GM12878 (cell line): ENCODE results near the gene SLC6A17. TPM values are rescaled to one million over a fixed set of nuclear protein-coding genes. Genes with fewer than 3 reads are reported as not detected.

Source experiments
- ATAC-seq: fragments of 200-7000 bp; cut with Tn5 transposase; 3 replicates; pipeline ENCODE4 v1.9.1; 2020; ENCODE audit warnings: mild to moderate bottlenecking, moderate library complexity
- BruUV-seq: library from RNA; stranded (reverse); fragments of 400-500 nt; replicated peaks from 2 replicates; lab custom pipeline; 2021; lab: Mats Ljungman, UMichigan
- CTCF ChIA-PET: fragments of 300-600 bp; sonication (Branson Sonifier 250); formaldehyde crosslinking; extraction: SDS; loops from one replicate; lab custom pipeline; 2021; ENCODE audit warnings: inconsistent platforms; lab: Yijun Ruan, JAX
- POLR2A ChIA-PET: fragments of 350-600 bp; formaldehyde crosslinking; extraction: SDS; loops from one replicate; lab custom pipeline; 2021; ENCODE audit warnings: inconsistent platforms; lab: Charles Lee
- RAD21 ChIA-PET: fragments of 300-600 bp; sonication (Branson Sonifier 250); formaldehyde crosslinking; loops from one replicate; lab custom pipeline; 2023; ENCODE audit warnings: antibody characterized with exemption; ENCODE audit not compliant: unreplicated experiment; lab: Charles Lee
- SMC1A ChIA-PET: fragments of 300-600 bp; sonication (Branson Sonifier 250); formaldehyde crosslinking; loops from one replicate; lab custom pipeline; 2023; ENCODE audit not compliant: unreplicated experiment, uncharacterized antibody; lab: Charles Lee
- DNase-seq: peaks from one replicate; pipeline ENCODE4 v3.0.0-alpha.2; 2011; ENCODE audit warnings: low read depth, low spot score
- FAIRE-seq: peaks from 3 replicates; lab custom pipeline; 2011; peaks lifted over from hg19 to GRCh38; lab: Jason Lieb, UNC
- H2AFZ ChIP-seq: 2 replicates; pipeline ENCODE4 v1.6.0; 2011; ENCODE audit warnings: low read depth, low read length, control low read depth; ENCODE audit not compliant: control insufficient read depth
- H3K27ac ChIP-seq: 2 replicates; pipeline ENCODE4 v1.5.1; 2011; ENCODE audit warnings: control low read depth; ENCODE audit not compliant: control insufficient read depth, insufficient read depth
- H3K27me3 ChIP-seq, 2 experiments: replicated peaks in 1 of 2; 2 replicates each; pipeline versions ENCODE4 v1.6.0 to v1.6.1; 2011; ENCODE audit warnings: low read length in 1 of 2; ENCODE audit not compliant: control insufficient read depth in 2 of 2, insufficient read depth in 2 of 2
- H3K36me3 ChIP-seq, 2 experiments: 2 replicates each; pipeline ENCODE4 v1.5.1; 2011; ENCODE audit warnings: low read length in 1 of 2; ENCODE audit not compliant: control insufficient read depth in 2 of 2, insufficient read depth in 2 of 2
- H3K4me1 ChIP-seq: 2 replicates; pipeline ENCODE4 v1.6.1; 2011; ENCODE audit warnings: mild to moderate bottlenecking, low read length, moderate library complexity, mixed read lengths; ENCODE audit not compliant: control insufficient read depth, insufficient read depth
- H3K4me2 ChIP-seq: 2 replicates; pipeline ENCODE4 v1.6.0; 2011; ENCODE audit warnings: control low read depth; ENCODE audit not compliant: control insufficient read depth, insufficient read depth
- H3K4me3 ChIP-seq: fragments of 200-600 bp; sonication (generic); 2 replicates; pipeline ENCODE4 v1.5.1; 2016
- H3K79me2 ChIP-seq: 2 replicates; pipeline ENCODE4 v1.6.0; 2011; ENCODE audit warnings: low read length; ENCODE audit not compliant: control insufficient read depth, insufficient read depth
- H3K9ac ChIP-seq: 2 replicates; pipeline ENCODE4 v1.8.0; 2011; ENCODE audit warnings: low read length, control low read depth, mixed read lengths; ENCODE audit not compliant: control insufficient read depth, insufficient read depth
- H3K9me3 ChIP-seq: replicated peaks from 3 replicates; pipeline ENCODE4 v1.5.1; 2011; ENCODE audit warnings: mild to moderate bottlenecking, low read length; ENCODE audit not compliant: control insufficient read depth, insufficient read depth
- H4K20me1 ChIP-seq: 2 replicates; pipeline ENCODE4 v1.6.0; 2011; ENCODE audit not compliant: control insufficient read depth, insufficient read depth
- EED ChIP-seq: sonication (generic); IDR thresholded peaks from 2 replicates; pipeline ENCODE4 v1.6.1; 2016; ENCODE audit warnings: antibody characterized with exemption, low read depth
- IKZF2 ChIP-seq, 2 experiments: fragments of 450-650 bp; IDR thresholded peaks; 2 replicates each; pipeline ENCODE4 v1.6.1; 2017; ENCODE audit warnings: mild to moderate bottlenecking in 2 of 2, moderate library complexity in 2 of 2
- NFXL1 ChIP-seq: fragments of 450-650 bp; IDR thresholded peaks from 2 replicates; pipeline ENCODE4 v1.6.1; 2017; ENCODE audit warnings: antibody characterized with exemption, mild to moderate bottlenecking, borderline replicate concordance
- WGBS: methylation state at CpG from one replicate; pipeline ENCODE4 v1.1.6; 2016; ENCODE audit warnings: low lambda C conversion rate; ENCODE audit not compliant: insufficient replicate concordance, insufficient coverage; ENCODE audit errors: missing lambda C conversion rate; 5-methylcytosine and 5-hydroxymethylcytosine counted together
- in situ Hi-C: fragments of 300-500 bp; cut with MboI; formaldehyde crosslinking; loops from 9 replicates; pipeline ENCODE4 v1.14.3; 2018; ENCODE audit warnings: mixed read lengths
- intact Hi-C: fragments of 100-400 bp; cut with micrococcal nuclease; formaldehyde crosslinking; loops from one replicate; pipeline ENCODE4 v1.14.2; 2022; ENCODE audit not compliant: unreplicated experiment
- polyA plus RNA-seq, 11 experiments: library from polyadenylated mRNA; depleted of rRNA in 4 of 11; unstranded in 6 of 11; stranded (reverse) in 5 of 11; fragments of >200 nt; fragmentation: Nextera tagmentation in 4 of 11; fragmentation: Illumina TruSeq in 1 of 11; extraction: Ambion mirVana in 4 of 11; extraction: Trizol in 1 of 11; gene quantifications; 1 replicate in 1 of 11; 2 replicates in 10 of 11; pipeline versions ENCODE4 v1.2.1 to v1.2.3, GENCODE V29; 2011 to 2016; ENCODE audit warnings: inconsistent platforms in 2 of 11, missing spikeins in 2 of 11, low read depth in 1 of 11
- total RNA-seq, 4 experiments: library from RNA; depleted of rRNA in 3 of 4; stranded (reverse); fragments of >200 nt in 3 of 4; fragmentation: Illumina TruSeq in 1 of 4; extraction: Trizol in 1 of 4; gene quantifications; 2 replicates each; pipeline versions ENCODE4 v1.2.1 to v1.2.3, GENCODE V29; 2013 to 2021

Gene SLC6A17
- total and polyA plus RNA-seq, 10 of the 15 experiments (the other 5 are each of a cell fraction or from before 2014, with no cell fraction given) = not detected

DNA sequence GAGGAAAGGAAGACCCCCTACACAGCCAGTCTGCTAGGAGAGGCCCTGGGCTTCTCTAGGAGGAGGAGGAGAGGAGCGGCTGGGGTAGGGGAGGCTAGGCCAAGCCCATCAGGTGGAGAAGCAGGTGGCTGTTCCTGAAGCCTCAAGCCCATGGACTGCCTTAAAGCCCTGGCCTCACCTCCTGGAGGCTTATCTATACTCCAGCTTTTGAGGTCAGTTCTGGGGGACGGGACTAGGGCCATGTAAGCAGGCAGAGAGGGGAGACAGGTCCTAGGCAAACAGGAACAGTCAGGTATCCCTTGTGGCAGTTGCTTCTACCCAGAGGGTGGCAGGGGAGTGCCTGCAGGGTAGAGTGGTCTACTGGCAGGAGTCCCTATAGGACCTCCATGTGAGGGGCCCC, 100.5 kb downstream of the SLC6A17 start:
- Histone ChIP-seq H3K4me2 (no peak overlapping the region), H3K27me3 (no peaks in the 10 kb centered on the region; a peak in 1 of 4 replicates), H2AFZ (no peak overlapping the region), H3K4me3 (no peak overlapping the region), H3K4me1 (no peaks in the 10 kb centered on the region), H4K20me1 (no peaks in the 10 kb centered on the region), H3K79me2 (no peaks in the 10 kb centered on the region), H3K9ac (no peak overlapping the region), H3K36me3 (no peaks in the 10 kb centered on the region), H3K9me3 (no peaks in the 10 kb centered on the region), H3K27ac (no peak overlapping the region)
- intact Hi-C loops = no loop called here
- DNase-seq = no peak
- WGBS = 42% methylated on average over 2 of the region's 2 CpGs
- ATAC-seq = no peak
- in situ Hi-C loops = no loop called here
- ChIA-PET RAD21 (no interaction called here), POLR2A (no interaction called here), SMC1A (no interaction called here), CTCF (no interaction called here)
- no TSS peak for BruUV-seq
- TF ChIP-seq NFXL1 (no peak), EED (no peak), IKZF2 (IDR thresholded peaks at IDR 0.05) (no peak)
- no peak for FAIRE-seq

Other genes starting within 250 kb of the SLC6A17 start
Only the 7 nearest of the 8 such genes appear.
- 12.6 and 13.6 TPM in 2 replicates for gene CSF1, start 239.6 kb upstream of the SLC6A17 start, total RNA-seq (2014; rRNA removed)
- 8.2 and 8.5 TPM in 2 replicates for gene CSF1, start 239.6 kb upstream of the SLC6A17 start, total RNA-seq (2014; rRNA removed; fragmentation: Illumina TruSeq; extraction: Trizol)
- gene CSF1, start 239.6 kb upstream of the SLC6A17 start, total RNA-seq (2021) = 30.7 and 31.5 TPM in 2 replicates
- 20.0 and 32.4 TPM in 2 replicates for gene CSF1, start 239.6 kb upstream of the SLC6A17 start, polyA plus RNA-seq (2011; rRNA removed)
- 7.9 and 12.4 TPM in 2 replicates for gene CSF1, start 239.6 kb upstream of the SLC6A17 start, polyA plus RNA-seq (2014; fragmentation: Illumina TruSeq; extraction: Trizol)
- gene CSF1, start 239.6 kb upstream of the SLC6A17 start, polyA plus RNA-seq (2014; fragmentation: Nextera tagmentation; extraction: Ambion mirVana) = 1 to 10 TPM; 1.2 to 2.0 TPM
- gene CSF1, start 239.6 kb upstream of the SLC6A17 start, polyA plus RNA-seq (2014; rRNA removed) = 20.4 and 21.2 TPM in 2 replicates
- gene CSF1, start 239.6 kb upstream of the SLC6A17 start, polyA plus RNA-seq (2016; fragmentation: Nextera tagmentation; extraction: Ambion mirVana) = 10 to 100 TPM; 12.2 to 17.2 TPM
- gene AHCYL1, start 165.7 kb upstream of the SLC6A17 start, total RNA-seq (2014; rRNA removed) = 28.0 and 31.7 TPM in 2 replicates
- 30.0 and 30.9 TPM in 2 replicates for gene AHCYL1, start 165.7 kb upstream of the SLC6A17 start, total RNA-seq (2014; rRNA removed; fragmentation: Illumina TruSeq; extraction: Trizol)
- gene AHCYL1, start 165.7 kb upstream of the SLC6A17 start, total RNA-seq (2021) = 59.9 and 64.8 TPM in 2 replicates
- gene AHCYL1, start 165.7 kb upstream of the SLC6A17 start, polyA plus RNA-seq (2011; rRNA removed) = 73.5 and 73.6 TPM in 2 replicates
- 60.7 and 67.6 TPM in 2 replicates for gene AHCYL1, start 165.7 kb upstream of the SLC6A17 start, polyA plus RNA-seq (2014; fragmentation: Illumina TruSeq; extraction: Trizol)
- 10 to 100 TPM; 24.7 to 26.1 TPM for gene AHCYL1, start 165.7 kb upstream of the SLC6A17 start, polyA plus RNA-seq (2014; fragmentation: Nextera tagmentation; extraction: Ambion mirVana)
- gene AHCYL1, start 165.7 kb upstream of the SLC6A17 start, polyA plus RNA-seq (2014; rRNA removed) = 39.2 and 43.9 TPM in 2 replicates
- gene AHCYL1, start 165.7 kb upstream of the SLC6A17 start, polyA plus RNA-seq (2016; fragmentation: Nextera tagmentation; extraction: Ambion mirVana) = 10 to 100 TPM; 49.7 to 54.2 TPM
- 24.5 and 25.2 TPM in 2 replicates for gene STRIP1, start 115.9 kb upstream of the SLC6A17 start, total RNA-seq (2014; rRNA removed)
- gene STRIP1, start 115.9 kb upstream of the SLC6A17 start, total RNA-seq (2014; rRNA removed; fragmentation: Illumina TruSeq; extraction: Trizol) = 16.4 and 17.4 TPM in 2 replicates
- gene STRIP1, start 115.9 kb upstream of the SLC6A17 start, total RNA-seq (2021) = 22.5 and 25.5 TPM in 2 replicates
- 18.9 and 22.8 TPM in 2 replicates for gene STRIP1, start 115.9 kb upstream of the SLC6A17 start, polyA plus RNA-seq (2011; rRNA removed)
- 14.3 and 19.4 TPM in 2 replicates for gene STRIP1, start 115.9 kb upstream of the SLC6A17 start, polyA plus RNA-seq (2014; fragmentation: Illumina TruSeq; extraction: Trizol)
- 1 to 10 TPM; 6.3 to 7.9 TPM for gene STRIP1, start 115.9 kb upstream of the SLC6A17 start, polyA plus RNA-seq (2014; fragmentation: Nextera tagmentation; extraction: Ambion mirVana)
- gene STRIP1, start 115.9 kb upstream of the SLC6A17 start, polyA plus RNA-seq (2014; rRNA removed) = 23.7 and 26.6 TPM in 2 replicates
- gene STRIP1, start 115.9 kb upstream of the SLC6A17 start, polyA plus RNA-seq (2016; fragmentation: Nextera tagmentation; extraction: Ambion mirVana) = 10 to 100 TPM; 16.5 to 16.7 TPM
- gene ALX3, start 79.8 kb upstream of the SLC6A17 start, total RNA-seq (2014; rRNA removed) = not detected in 2 replicates
- gene ALX3, start 79.8 kb upstream of the SLC6A17 start, total RNA-seq (2014; rRNA removed; fragmentation: Illumina TruSeq; extraction: Trizol) = not detected in 2 replicates
- gene ALX3, start 79.8 kb upstream of the SLC6A17 start, total RNA-seq (2021) = not detected in 2 replicates
- not detected in 2 replicates for gene ALX3, start 79.8 kb upstream of the SLC6A17 start, polyA plus RNA-seq (2011; rRNA removed)
- gene ALX3, start 79.8 kb upstream of the SLC6A17 start, polyA plus RNA-seq (2014; fragmentation: Illumina TruSeq; extraction: Trizol) = not detected in 2 replicates
- gene ALX3, start 79.8 kb upstream of the SLC6A17 start, polyA plus RNA-seq (2014; fragmentation: Nextera tagmentation; extraction: Ambion mirVana) = not detected
- gene ALX3, start 79.8 kb upstream of the SLC6A17 start, polyA plus RNA-seq (2014; rRNA removed) = not detected in 2 replicates
- gene ALX3, start 79.8 kb upstream of the SLC6A17 start, polyA plus RNA-seq (2016; fragmentation: Nextera tagmentation; extraction: Ambion mirVana) = not detected
- not detected in 2 replicates for gene UBL4B, start 38.1 kb upstream of the SLC6A17 start, total RNA-seq (2014; rRNA removed)
- gene UBL4B, start 38.1 kb upstream of the SLC6A17 start, total RNA-seq (2014; rRNA removed; fragmentation: Illumina TruSeq; extraction: Trizol) = not detected in 2 replicates
- 0.15 TPM in 1 of 2 replicates, not detected in the other for gene UBL4B, start 38.1 kb upstream of the SLC6A17 start, total RNA-seq (2021)
- gene UBL4B, start 38.1 kb upstream of the SLC6A17 start, polyA plus RNA-seq (2011; rRNA removed) = not detected in 2 replicates
- gene UBL4B, start 38.1 kb upstream of the SLC6A17 start, polyA plus RNA-seq (2014; fragmentation: Illumina TruSeq; extraction: Trizol) = not detected in 2 replicates
- gene UBL4B, start 38.1 kb upstream of the SLC6A17 start, polyA plus RNA-seq (2014; fragmentation: Nextera tagmentation; extraction: Ambion mirVana) = not detected
- 0.06 TPM in 1 of 2 replicates, not detected in the other for gene UBL4B, start 38.1 kb upstream of the SLC6A17 start, polyA plus RNA-seq (2014; rRNA removed)
- not detected for gene UBL4B, start 38.1 kb upstream of the SLC6A17 start, polyA plus RNA-seq (2016; fragmentation: Nextera tagmentation; extraction: Ambion mirVana)
- 0.45 and 0.93 TPM in 2 replicates for gene KCNC4, start 59.8 kb downstream of the SLC6A17 start, total RNA-seq (2014; rRNA removed)
- gene KCNC4, start 59.8 kb downstream of the SLC6A17 start, total RNA-seq (2014; rRNA removed; fragmentation: Illumina TruSeq; extraction: Trizol) = 0.22 and 0.28 TPM in 2 replicates
- 1.7 and 1.8 TPM in 2 replicates for gene KCNC4, start 59.8 kb downstream of the SLC6A17 start, total RNA-seq (2021)
- 0.62 and 1.2 TPM in 2 replicates for gene KCNC4, start 59.8 kb downstream of the SLC6A17 start, polyA plus RNA-seq (2011; rRNA removed)
- 0.25 and 0.26 TPM in 2 replicates for gene KCNC4, start 59.8 kb downstream of the SLC6A17 start, polyA plus RNA-seq (2014; fragmentation: Illumina TruSeq; extraction: Trizol)
- under 1 TPM; 0.06 to 0.16 TPM for gene KCNC4, start 59.8 kb downstream of the SLC6A17 start, polyA plus RNA-seq (2014; fragmentation: Nextera tagmentation; extraction: Ambion mirVana)
- 0.83 and 0.90 TPM in 2 replicates for gene KCNC4, start 59.8 kb downstream of the SLC6A17 start, polyA plus RNA-seq (2014; rRNA removed)
- gene KCNC4, start 59.8 kb downstream of the SLC6A17 start, polyA plus RNA-seq (2016; fragmentation: Nextera tagmentation; extraction: Ambion mirVana) = under 1 TPM; 0.06 to 0.47 TPM
- 62.5 and 63.2 TPM in 2 replicates for gene RBM15, start 188.9 kb downstream of the SLC6A17 start, total RNA-seq (2014; rRNA removed)
- 44.4 and 47.3 TPM in 2 replicates for gene RBM15, start 188.9 kb downstream of the SLC6A17 start, total RNA-seq (2014; rRNA removed; fragmentation: Illumina TruSeq; extraction: Trizol)
- gene RBM15, start 188.9 kb downstream of the SLC6A17 start, total RNA-seq (2021) = 47.8 and 51.6 TPM in 2 replicates
- gene RBM15, start 188.9 kb downstream of the SLC6A17 start, polyA plus RNA-seq (2011; rRNA removed) = 25.6 and 31.2 TPM in 2 replicates
- gene RBM15, start 188.9 kb downstream of the SLC6A17 start, polyA plus RNA-seq (2014; fragmentation: Illumina TruSeq; extraction: Trizol) = 11.3 and 15.6 TPM in 2 replicates
- 1 to 10 TPM; 3.1 to 3.6 TPM for gene RBM15, start 188.9 kb downstream of the SLC6A17 start, polyA plus RNA-seq (2014; fragmentation: Nextera tagmentation; extraction: Ambion mirVana)
- 26.7 and 27.0 TPM in 2 replicates for gene RBM15, start 188.9 kb downstream of the SLC6A17 start, polyA plus RNA-seq (2014; rRNA removed)
- 10 to 100 TPM; 25.1 to 26.4 TPM for gene RBM15, start 188.9 kb downstream of the SLC6A17 start, polyA plus RNA-seq (2016; fragmentation: Nextera tagmentation; extraction: Ambion mirVana)